GM10266 (cell line): ENCODE data around the gene OMD.

Source experiments
- DNase-seq: peaks from one replicate; pipeline ENCODE4 v3.0.0; 2012; ENCODE audit errors: extremely low spot score
- TF ChIP-seq, protein P1 (sequence below): IDR thresholded peaks from 2 replicates; pipeline ENCODE4 v1.5.1; 2012; ENCODE audit warnings: mild to moderate bottlenecking, low read depth; ENCODE audit not compliant: control insufficient read depth, insufficient read depth; ENCODE audit errors: missing control alignments

The OMD gene, protein sequence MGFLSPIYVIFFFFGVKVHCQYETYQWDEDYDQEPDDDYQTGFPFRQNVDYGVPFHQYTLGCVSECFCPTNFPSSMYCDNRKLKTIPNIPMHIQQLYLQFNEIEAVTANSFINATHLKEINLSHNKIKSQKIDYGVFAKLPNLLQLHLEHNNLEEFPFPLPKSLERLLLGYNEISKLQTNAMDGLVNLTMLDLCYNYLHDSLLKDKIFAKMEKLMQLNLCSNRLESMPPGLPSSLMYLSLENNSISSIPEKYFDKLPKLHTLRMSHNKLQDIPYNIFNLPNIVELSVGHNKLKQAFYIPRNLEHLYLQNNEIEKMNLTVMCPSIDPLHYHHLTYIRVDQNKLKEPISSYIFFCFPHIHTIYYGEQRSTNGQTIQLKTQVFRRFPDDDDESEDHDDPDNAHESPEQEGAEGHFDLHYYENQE

DNA sequence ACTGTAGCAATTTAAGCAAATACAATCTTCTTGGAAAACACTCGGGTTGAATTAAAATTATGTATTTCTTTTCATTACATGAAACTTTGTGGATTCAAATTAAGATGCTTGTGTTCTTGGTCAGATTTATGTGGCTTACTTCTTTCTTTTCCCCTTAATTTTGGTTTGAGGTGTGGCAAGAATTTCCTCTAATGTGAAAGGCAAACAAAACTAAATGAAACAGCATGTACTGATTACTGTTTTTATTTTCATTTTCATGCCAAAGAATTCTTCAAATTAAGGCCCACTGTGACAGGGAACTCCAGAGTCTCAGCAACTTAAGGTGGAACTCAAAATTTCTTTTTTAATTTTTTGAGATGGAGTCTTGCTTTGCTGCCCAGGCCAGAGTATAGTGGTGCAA, at the start of gene OMD:
TSS of gene OMD (minus strand) at position 132 of the 400 bp plus-strand sequence. CDS start 6,913 bp downstream, outside the sequence.
- DNase-seq = no peak

DNA sequence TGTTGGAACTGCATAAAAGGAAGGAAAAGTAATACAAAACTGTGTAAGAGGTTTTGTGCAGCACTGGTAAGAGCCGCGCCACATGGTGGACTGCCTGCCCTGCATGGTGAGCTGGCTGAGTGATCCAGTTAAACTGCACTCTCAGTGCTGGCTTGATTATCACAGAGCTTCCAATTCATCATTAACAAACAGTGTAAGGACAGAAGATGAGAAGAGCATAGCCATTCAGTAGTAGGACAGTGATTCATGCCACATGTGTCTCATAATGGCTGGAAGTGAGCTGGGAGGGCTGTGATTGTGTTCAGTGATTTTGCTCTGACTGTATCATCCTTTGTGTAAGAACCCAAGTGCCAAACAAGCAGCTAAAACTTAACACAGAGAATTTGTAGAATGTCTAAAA, 43.9 kb upstream of the OMD start:
- DNase-seq = no peak

More for the DNA sequence above, at the start of gene OMD:
- TF ChIP-seq, protein P1, sequence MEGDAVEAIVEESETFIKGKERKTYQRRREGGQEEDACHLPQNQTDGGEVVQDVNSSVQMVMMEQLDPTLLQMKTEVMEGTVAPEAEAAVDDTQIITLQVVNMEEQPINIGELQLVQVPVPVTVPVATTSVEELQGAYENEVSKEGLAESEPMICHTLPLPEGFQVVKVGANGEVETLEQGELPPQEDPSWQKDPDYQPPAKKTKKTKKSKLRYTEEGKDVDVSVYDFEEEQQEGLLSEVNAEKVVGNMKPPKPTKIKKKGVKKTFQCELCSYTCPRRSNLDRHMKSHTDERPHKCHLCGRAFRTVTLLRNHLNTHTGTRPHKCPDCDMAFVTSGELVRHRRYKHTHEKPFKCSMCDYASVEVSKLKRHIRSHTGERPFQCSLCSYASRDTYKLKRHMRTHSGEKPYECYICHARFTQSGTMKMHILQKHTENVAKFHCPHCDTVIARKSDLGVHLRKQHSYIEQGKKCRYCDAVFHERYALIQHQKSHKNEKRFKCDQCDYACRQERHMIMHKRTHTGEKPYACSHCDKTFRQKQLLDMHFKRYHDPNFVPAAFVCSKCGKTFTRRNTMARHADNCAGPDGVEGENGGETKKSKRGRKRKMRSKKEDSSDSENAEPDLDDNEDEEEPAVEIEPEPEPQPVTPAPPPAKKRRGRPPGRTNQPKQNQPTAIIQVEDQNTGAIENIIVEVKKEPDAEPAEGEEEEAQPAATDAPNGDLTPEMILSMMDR = no peak

DNA sequence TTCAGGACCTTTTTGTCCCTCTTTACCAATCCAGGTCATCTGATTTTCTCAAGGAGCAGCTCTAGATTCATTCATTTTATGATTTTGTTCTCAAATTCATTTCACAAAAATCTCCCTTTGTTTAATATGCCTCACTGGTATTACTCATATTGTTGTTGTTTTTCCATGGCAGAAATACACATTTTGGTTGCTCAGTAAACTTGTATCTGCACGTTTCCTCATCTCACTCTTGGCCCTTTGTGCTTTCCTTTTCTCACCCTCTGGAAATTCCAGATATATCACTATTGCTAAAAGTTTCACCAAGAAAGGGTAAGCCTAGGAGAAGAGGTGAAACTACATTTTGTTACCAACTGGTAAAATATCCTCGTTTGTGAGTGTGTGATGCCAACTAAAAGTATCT, 43.2 kb upstream of the OMD start:
- no peak for DNase-seq
- TF ChIP-seq, protein P1 = no peak

More for the DNA sequence above, 43.9 kb upstream of the OMD start:
- TF ChIP-seq, protein P1 = no peak

DNA sequence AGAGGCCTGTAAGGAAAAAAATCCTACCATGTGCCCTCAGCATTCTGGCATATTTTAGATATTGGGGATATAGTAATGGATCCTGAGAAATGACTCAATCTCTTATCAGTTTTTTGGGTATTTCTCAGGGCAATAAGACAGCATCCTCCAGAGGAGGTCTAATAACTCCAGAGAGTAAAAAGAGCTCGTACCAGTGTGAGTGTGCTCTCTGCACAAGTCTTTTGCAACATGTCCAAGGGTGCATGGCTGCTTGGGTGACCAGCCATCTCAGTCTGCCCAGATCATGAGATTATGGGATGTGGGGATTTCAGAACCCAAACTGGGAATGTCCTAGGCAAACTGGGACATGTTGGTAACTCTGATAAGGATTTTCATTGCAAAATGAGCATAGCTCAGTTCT, 42.8 kb upstream of the OMD start:
- no peak for DNase-seq
- TF ChIP-seq, protein P1 = no peak

DNA sequence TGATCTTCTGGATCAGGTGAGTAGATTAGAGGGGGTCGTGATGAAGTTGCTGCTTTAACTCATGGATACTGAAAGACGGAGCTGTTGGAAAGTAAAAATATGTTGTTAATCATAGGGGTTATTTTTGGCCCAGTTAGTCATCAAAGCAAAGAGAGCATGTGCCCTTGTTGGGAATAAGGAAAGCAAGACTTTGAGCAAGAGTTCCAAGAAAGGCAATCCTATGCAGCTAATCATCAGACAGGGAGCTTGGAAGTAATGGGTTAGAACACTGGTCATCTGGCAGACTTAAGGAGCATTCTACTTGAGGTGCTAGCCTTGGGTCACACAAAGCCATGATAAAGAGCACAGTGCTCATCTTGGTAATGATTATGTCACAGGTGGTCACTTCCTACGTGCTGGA, 39.7 kb upstream of the OMD start:
- TF ChIP-seq, protein P1 = no peak
- no peak for DNase-seq

DNA sequence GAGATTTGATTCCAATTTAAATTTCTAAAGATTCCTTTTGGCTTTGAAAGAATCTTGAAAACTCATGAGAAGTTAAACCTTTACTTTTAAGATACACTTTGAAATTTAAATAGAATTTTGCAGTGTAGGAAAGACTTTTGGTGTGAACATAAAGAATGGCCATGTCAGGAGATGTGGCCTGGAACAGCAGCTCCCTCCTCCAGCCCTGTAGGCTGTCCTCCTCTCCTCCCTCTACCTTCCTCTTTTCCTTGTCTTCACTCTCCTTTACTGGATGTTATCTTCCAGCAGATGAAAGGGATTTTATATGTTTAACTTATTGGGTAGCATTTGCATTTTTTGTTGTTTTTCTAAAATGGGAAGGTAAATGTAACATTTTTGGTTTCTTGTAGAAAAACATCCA, 39.1 kb upstream of the OMD start:
- TF ChIP-seq, protein P1 = no peak
- no peak for DNase-seq

DNA sequence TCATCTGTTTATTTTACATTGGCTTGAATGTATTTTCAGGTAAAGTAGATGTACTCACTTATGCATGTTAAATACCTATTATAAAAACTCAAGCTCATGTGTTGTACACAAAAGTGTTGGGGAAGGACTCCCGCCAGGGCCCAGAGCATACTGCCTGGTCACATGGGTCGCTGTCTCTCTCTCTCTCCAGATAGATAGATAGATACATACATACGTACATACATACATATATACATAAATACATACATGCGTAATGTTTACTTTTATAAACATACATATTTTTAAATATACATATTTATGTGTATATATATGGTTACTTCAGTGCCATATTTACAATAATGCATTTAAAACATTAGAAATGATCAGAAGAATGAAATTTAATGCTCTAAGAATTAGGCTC, 33.3 kb upstream of the OMD start:
- DNase-seq = no peak
- TF ChIP-seq, protein P1 = no peak
